GM19193 (cell line): ENCODE data around the gene THBS2.

Experiments
- POLR2A ChIP-seq: IDR thresholded peaks from 4 replicates; pipeline ENCODE4 v1.6.1; 2011; ENCODE audit not compliant: insufficient read depth, insufficient read length; ENCODE audit errors: extremely low read depth

Gene THBS2

DNA sequence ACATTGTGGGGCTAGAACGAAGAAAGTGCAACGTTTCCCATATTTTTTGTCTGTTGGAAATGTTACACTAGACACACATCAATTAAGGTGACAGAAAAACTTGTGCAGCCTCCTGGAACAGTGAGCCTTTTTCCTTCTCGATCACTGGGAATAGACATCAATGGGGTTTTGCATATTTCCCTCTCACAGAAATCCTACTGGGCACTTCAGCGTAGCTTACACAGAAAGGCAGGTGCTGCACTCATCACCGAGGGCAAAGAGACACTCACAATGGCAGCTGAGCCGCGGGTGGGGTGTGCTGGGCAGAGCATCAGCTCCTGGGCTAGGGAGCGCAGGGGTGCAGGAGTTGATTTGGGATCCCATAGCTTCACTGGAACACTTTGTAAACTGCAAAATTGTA, 64.5 kb downstream of the THBS2 start:
- TF ChIP-seq POLR2A, result no peak

DNA sequence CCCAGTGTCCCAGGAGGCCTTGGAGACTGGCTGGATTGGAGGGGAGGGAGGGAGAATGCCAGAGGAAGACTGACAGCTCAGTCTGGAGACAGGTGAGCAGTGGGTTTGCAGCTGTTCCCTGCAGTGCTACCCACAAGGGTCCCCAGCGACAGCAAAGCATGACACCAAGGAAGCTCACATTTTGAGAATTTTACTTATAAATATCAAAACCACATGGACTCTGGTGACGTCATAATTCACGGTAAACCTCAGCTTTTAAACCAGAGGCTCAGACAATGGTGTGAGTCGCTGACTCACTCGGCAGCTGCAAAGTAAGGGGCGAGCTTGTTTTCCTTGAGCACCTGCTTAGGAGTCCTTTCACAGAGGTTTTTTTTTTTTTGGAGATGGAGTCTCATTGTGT, 65.2 kb downstream of the THBS2 start:
- TF ChIP-seq POLR2A, result no peak

DNA sequence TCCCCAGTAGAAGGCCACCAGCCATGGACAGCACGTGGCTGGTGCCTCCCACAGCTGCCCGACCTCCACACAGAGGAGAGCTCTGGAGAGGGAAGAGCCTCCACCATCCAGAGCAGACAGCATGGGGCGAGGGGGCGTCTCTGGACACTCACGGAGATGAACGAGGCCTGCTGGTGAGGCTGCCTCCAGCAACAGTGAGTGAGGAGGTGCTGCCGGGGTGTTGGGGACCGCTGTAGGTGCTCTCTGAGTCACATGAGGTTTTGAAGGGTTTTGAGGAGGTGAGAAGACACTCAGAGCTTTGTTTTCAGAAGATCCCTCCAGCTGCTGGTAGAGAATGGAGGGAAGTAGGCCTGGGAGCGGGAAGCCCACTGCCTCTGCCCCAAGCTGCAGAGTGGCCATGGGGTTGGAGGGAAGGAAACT, 65.6 kb downstream of the THBS2 start:
- TF ChIP-seq POLR2A, result no peak

DNA sequence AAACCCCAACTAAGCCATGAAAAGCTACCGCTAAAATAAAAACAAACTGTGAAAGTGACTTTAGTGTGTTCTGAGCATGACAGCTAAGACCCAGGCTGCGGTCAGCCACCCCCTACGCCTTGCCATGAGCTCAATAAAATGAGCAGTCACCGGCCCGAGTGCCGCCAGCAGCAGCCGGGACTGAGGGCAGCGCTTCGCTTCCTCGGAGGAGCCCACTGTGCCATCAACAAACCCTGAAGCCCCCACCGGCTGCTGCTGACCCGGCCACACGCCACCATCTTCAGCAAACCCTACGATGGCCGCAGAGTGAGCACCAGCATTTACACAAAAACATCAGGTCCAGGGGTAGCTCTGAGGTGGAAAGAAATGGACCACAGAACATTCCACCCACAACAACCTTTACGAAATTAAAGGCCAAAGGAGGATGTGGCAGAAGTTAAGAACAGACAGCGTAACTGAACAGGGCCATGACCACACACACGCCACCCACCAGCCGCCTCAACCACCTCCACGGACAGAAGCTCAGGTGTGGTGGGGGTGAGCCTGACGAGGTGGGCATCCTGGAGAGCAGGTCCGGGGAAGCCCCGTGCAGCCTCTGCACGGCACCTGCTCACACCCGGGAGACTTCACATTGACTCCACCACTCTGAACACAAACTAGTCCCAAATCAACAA, 67.0 kb downstream of the THBS2 start:
- TF ChIP-seq POLR2A, result no peak

DNA sequence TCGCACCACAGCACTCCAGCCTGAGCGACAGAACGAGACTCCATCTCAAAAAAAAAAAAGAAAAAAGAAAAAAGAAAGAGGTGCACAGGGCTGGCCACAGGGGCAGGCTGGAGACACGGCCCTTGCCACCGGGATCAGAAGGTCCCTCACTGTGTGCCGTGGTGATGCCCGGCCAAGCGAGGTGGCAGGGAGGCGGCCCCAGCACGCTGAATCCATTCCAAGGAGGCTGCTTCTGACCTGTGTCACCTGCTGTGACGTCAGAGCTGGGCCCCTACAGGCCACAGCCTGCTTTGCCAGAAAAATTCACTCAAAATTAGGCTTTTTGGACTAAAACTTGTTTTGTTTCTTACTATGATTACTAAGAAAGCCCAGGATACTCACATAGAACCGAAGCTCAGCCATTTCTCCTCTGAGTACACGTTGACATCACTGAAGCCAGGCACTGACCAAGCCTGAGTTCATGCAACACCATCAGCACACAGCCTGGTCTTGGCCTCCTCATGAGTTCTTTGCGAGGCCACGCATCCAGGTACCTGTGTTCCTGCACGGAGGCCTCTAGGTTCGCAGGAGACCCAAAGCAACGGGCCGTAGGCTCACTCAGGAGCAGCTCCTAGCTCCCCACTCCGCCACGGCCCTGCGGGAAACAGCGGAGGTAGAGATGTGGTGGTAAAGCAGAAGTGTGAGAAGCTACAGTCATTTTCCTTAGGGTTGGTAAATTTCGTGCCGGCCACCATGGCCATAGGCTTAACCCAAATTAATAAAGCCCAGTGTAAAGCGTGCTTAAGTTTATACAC, 67.8 kb downstream of the THBS2 start:
- TF ChIP-seq POLR2A, result no peak

DNA sequence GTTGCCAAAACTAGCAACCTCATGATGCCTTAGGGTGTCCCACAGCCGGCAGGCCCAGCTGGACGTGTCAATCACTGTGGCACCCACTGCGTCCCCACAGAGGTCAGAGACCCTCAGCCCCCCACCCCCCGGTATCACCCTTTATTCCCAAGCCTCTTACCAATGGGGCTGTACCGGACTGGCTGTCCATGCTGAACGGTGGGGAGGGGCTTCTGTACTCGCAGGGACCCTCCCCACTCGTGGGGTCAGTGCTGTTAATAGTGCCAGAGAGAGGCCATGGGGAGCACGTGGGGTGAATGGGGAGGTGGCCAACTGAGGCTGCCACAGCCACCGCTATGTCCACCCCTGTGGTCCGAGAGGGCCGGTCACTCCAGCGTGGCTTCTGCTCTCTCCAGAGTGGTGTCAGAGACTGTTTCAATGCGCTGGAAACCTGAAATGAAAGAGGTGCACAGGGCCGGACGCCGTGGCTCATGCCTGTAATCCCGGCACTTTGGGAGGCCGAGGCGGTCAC, 68.6 kb downstream of the THBS2 start:
- TF ChIP-seq POLR2A, result no peak

DNA sequence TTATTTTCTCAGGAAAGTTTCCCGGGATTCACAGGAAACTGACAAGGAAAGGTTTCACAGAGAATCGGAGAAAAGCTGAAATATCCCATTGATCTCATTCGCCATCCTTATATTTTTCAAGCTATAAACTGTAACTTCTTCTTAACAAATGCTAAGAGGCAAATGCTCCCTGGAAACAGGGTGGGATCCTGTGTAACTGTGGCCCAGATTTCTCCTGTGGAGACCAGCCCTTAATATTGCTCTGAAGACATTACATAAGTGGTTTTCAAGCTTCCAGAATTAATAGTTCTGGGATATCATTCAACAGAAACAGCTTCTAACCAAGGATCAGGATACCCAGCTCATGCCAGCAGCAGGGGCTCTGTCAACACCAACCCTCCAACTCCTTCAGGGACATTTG, 69.2 kb downstream of the THBS2 start:
- TF ChIP-seq POLR2A, result no peak

DNA sequence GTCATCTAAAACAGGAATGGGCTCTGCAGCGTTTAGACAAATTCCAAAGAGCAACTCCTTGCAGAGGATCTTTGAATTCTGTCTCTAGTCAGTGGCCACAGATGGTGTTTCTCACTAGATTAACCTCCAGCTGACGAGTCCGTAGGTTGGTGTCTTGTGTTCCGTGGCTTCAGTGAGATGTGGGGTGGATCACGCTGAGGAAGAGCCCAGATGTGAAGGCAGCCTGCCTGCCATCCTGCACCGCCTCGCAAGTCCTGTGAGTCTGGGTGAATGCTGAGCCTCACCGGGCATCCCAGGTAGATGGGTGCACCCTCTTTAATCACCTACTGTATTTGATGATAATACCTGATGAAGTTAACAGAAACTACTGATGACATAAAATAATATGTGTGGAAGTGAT, 70.4 kb downstream of the THBS2 start:
- TF ChIP-seq POLR2A, result no peak

DNA sequence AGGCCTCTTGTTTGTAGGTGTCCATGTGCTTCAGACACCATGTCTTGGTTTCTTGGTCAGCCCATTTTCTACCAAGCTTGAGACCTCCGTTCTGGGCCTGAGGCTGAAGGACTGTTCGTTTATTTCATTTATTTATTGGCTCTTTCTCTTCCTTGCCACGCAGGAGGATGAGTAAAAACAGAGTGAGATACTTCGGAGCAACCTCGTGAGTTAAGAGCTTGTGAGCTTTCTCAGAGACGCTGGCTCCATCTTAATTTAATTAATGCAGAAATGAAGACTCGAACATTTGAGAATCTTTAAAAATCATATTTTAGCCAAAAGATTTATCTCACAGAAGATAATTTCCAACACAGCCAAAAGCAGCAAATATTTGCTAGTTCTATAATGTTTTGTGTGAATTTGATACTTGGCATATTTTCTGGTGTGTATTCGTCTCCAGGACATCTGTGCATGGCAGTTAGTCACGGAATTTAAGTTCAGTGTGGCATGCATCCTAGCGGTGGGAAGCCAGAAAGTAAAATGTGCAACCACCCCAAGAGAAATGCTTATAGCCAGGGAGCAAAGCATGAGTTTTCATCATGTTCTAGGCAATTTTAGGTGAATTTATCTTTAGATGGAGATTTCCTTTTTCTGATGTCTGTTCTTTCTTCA, 76.0 kb downstream of the THBS2 start:
- TF ChIP-seq POLR2A, result no peak

DNA sequence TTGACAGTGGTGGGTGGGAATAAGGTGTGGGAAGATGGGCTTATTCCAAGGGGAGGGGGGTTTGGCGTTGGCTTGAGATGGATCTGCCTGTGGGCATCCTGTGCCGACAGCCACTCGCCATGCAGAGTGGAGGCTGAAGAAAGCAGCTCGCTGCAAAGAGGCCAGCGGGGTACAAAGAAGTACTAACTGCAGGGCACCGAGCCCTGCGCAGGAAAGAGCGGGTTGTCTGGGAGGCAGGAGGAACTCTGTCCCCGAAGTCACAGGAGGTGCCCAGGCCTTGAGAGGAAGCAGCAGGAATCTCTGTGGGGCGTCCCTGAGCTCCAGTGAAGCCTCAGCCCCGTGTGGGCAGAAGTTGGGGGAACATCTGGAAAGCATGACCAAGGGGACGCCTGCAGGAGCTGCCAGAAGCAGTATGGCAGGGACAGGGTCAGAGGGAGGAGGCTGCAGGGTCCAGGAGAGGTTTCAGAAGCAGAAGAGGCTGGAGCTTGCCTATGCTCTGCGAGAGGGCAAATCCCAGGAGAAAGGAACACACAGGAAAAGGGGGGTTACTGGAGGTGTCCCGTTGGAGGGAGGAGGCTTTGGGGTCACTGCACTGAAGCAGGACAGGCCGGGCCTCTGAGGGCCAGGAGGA, 77.2 kb downstream of the THBS2 start:
- TF ChIP-seq POLR2A, result no peak

DNA sequence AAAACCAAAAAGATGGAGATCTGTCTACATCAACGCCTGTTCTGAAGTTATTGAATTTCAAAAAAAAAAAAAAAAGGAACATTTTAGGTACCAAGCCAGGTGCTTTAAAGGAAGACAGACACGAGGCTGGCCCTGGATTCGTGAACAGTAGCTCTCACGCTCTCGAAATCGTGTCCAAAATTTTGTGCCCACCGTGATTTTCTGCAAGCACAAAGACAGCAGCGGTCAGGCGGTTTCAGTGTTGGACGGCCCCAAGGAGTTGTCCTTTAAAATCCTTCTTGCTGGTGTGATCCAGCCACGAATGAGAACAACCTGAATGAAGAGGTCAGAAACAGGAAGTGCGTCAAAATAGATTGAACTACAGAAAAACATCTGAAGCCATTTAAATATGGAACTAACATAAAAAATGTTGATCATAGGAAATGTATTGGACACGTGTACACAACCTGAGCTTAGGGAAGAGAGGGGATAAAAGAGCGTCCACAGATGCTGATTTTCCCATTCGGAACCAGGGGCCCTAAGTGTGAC, 78.2 kb downstream of the THBS2 start:
- TF ChIP-seq POLR2A, result no peak

DNA sequence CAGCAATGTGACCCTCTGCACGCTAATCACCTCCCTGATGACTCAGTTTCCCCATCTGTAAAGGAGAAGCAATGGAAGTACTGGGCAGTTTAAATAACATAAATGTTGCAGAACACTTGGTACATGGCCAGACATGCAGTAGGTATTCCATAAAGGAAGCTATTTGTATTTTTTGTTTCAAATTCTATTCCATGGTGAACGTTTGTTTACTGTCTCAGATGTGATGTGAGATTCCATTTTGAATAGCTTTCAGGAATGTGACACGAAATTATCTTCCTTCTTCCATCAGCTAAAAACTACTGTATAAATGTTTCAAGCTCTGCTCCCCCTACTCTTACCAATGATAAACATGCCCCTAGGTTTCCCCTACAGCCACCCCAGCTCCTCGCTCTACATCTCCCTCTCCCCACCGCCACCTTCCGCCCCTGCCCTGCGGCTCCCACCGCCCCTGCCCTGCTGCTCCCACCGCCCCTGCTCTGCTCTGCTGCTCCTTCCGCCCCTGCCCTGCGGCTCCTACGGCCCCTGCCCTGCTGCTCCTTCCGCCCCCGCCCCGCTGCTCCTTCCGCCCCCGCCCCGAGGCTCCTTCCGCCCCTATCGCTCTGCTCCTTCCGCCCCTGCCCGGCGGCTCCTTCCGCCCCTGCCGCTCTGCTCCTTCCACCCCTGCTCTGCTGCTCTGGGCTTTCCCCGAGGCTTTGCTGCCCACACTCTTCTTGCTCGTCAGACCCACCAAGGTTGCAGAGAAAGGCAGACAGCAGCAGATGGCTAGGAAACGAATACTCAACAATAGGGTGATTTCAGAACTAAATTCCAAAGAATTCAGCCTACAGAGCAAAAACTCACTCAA, 78.9 kb downstream of the THBS2 start:
- no peak for TF ChIP-seq POLR2A

DNA sequence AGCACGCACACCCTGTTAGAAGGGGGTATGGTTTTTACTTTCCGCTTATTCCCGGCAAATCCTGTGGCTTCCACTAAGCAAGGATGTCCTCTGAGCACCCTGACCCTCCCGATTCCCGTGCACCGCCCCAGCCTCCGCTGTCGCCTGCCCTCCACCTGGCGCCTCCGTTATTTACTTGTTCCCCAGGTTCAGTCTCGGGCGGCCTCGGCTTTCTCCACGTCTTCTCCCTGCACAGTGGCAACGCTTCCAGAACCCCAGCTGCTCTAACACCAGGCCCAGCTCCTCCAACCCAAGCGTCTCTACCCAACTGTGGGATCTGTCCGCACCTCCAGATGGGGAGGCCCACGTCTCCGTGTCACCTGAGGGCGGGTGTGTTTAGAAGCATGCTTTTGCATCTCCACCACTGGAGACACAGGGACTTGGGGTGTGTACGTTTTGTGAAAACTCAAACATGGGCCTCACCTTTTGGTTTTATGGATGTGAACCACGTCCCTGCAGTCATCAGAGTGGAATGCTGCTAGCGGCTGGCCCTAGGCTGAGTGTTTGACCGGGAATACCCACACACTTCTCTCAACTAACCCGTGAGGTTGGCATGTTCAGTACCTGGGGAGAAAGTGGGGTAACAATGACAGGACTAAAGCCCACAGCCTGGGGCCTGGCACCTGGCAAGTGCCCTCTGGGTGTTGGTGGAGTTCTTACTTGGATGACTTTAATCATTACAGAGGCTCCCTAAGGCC, 79.9 kb downstream of the THBS2 start:
- no peak for TF ChIP-seq POLR2A
